OCI-LY3 (cell line): Measurements from ENCODE around the gene FAM53B.

Experiments
- EZH2phosphoT487 ChIP-seq: fragments of 200-600 bp; shearing (Covaris generic); IDR thresholded peaks from 2 replicates; pipeline ENCODE4 v1.6.1; 2018; ENCODE audit warnings: antibody characterized with exemption, mixed run types, low read depth
- TF ChIP-seq, protein P1 (sequence below): fragments of 200-600, 300-600 bp; sonication (generic); IDR thresholded peaks from 2 replicates; pipeline ENCODE4 v1.5.1; 2014; ENCODE audit warnings: antibody characterized with exemption, low read length, low read depth

- TF ChIP-seq, protein P1, sequence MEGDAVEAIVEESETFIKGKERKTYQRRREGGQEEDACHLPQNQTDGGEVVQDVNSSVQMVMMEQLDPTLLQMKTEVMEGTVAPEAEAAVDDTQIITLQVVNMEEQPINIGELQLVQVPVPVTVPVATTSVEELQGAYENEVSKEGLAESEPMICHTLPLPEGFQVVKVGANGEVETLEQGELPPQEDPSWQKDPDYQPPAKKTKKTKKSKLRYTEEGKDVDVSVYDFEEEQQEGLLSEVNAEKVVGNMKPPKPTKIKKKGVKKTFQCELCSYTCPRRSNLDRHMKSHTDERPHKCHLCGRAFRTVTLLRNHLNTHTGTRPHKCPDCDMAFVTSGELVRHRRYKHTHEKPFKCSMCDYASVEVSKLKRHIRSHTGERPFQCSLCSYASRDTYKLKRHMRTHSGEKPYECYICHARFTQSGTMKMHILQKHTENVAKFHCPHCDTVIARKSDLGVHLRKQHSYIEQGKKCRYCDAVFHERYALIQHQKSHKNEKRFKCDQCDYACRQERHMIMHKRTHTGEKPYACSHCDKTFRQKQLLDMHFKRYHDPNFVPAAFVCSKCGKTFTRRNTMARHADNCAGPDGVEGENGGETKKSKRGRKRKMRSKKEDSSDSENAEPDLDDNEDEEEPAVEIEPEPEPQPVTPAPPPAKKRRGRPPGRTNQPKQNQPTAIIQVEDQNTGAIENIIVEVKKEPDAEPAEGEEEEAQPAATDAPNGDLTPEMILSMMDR, result no peak
- no peak for TF ChIP-seq EZH2phosphoT487
Observed at GRCh38 chr10:124589491-124590041, 154.6 kb downstream of the FAM53B start.
